Fibroblast of upper back skin (primary cell): ENCODE measurements around the gene ZNF554.

Experiments
- DNase-seq: peaks from one replicate; pipeline ENCODE4 v3.0.0-alpha.2; 2013

ZNF554 gene

DNA sequence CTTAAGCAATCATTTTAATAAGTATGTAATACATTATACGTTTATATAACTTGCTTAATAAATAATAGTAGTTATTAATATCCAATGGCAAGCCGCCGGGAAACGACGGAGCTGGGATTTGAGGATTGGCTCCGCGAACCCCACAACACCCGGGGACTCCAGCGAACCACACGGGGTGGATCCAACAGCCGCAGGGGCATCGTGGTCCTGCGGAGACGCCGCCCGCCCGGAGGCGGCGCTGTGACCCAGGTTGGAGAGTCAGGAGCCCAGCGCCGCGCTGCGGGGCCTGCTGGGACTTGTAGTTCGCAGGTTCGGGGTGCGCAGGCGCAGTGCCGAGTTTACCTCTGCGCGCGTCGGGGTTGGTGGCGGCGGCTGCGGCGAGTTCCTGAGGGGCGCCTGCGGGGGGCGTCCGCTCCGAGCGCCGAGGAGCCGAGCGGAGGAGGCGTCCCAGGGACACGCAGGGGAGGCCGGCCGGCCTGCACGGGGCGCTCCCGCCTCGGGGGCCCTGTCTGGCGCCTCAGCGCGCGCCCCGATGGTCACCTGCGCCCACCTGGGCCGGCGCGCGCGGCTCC lies at the start of gene ZNF554:
ZNF554 (plus strand) TSS at position 329 of the 572 bp plus-strand sequence; CDS start at position 533, 204 bp downstream.
- peak; percentile 95 for DNase-seq

- peak; percentile 23 for DNase-seq
Measured at GRCh38 chr19:2770055-2771013, 49.3 kb upstream of the ZNF554 start.

DNA sequence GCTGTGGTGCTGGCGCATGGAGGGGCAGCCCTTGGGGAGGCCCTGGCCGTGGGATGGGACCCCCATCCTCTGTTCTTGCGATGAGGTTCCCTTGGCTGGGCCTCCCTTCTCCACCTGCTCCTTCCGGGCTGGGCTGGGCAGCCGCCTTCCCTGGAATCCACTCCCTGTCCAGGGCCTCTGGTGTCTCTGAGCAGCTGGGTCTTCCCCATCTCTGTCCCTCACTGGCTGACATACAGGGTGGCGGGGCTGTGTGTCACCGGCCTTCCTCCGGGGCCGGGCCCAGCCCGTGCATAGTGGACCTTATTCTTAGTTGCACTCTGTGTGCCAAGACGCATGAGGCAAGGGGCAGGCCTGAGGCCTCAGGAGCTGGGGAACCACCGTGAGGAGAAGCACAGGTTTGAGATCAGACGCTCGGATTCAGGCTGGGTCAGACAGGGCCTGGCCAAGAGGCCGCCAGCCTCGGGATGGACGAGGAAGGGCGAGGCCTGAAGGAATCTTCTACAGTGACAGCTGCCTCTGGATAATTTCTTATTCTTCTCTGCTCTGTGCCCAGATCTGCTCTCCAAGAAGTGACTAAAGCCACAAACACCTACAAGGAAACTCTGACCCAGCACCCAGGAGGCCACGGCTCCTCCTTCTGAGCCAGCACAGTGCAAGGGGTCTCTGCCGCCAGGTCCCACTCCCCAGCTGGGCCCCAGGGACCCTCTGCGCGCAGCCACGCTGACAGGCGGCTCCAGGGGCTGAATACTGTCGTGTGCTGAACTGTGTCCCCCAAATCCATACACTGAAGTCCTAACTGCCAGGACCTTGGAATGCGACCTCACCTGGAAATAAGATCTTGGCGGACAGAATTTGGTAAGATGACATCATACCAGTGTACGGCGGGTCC lies 47.6 kb upstream of the ZNF554 start:
- no peak for DNase-seq

- no peak for DNase-seq
Measured at GRCh38 chr19:2774083-2774679, 45.5 kb upstream of the ZNF554 start.

- no peak for DNase-seq
Measured at GRCh38 chr19:2774953-2775555, 44.6 kb upstream of the ZNF554 start.

DNA sequence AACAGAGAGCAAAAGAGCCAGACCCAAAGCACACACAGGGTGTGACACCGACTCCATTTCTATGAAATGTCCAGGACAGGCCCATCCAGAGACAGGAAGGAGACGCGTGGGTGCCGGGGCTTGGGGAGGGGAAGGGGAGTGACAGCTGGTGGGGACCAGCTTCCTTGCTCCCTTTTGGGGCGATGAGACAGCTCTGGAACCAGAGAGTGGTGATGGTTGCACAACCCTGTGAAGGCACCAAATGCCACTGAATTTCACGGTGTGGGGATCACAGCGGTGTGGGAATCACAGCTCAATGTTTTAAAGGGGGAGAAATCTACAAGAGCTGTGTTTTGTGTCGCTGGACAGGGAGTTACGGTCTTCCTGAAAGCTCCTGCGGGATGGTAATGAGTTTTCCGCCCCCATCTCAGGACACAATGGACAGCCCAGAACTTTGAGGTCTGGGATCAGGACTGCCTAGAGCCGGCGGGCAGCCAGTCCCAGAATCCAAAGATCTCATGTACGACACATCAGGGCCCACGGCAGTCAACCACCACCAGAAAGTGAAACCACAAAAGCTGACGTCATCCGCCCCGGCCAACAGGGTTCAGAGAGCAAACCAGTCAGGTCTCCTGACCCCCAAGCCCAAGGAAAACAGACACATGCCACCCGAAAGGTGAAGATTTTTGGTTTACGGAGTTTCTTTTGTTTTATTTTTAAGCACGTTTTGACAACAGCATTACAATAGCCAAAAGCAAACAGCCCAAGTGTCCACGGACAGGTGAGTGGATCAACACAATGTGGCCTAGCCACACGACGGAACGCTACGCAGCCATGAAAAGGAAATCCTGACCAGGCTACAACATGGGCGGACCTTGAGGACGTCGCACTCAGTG lies 43.9 kb upstream of the ZNF554 start:
- DNase-seq: no peak

DNA sequence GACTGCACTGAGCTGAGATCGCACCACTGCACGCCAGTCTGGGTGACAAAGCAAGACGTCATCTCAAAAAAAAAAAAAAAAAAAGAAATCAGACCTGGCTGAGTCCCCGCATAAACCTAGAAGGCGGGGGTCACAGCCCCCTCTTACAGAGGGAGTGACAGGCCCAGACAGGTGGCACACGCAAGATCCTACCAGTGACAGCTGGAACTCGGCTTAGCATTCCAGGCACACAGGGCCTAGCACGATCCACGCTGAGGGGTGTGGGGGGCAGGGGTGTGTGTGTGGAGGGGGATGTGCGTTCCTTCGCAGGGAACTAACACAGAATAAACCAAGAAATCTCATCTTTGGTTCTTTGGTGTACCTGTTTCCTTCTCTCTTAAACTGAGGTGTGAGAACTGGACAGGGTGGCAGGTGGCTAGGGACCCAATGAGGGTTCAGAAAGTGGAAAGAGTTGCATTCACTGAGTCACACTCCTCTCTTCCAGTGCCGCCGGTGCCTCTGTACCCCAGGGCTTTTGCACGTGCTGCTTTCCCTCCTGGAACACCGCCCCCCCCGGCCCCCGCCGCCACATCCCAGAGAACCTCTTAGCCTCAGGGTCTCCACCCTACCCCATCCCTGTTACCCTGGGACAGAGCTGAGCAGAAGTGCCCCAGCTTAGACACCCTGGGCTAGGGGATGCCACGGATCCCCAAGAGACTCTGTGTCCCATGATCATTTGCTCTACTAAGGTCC lies 41.5 kb upstream of the ZNF554 start:
- DNase-seq: no peak

GRCh38 chr19:2779121-2779740 lies 40.4 kb upstream of the ZNF554 start:
- no peak for DNase-seq

DNA sequence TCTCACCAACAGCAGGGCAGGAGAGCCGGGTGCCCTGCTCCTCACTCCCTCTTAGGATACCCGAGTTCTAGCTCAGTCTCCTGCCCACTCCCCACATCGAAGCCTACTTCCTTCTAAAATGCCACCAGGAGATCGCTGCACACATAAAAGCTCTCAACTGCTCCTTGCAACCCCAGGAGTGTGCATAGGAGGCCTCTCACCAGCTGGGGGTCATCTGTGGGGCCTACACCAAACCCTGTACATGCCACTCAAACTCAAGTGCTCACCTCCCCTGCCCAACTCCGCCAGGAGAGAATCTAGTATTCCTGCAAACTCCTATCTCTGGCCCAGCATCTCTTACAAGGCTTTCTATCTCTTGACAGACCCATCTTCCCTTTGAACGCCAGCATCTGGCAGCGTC lies 39.4 kb upstream of the ZNF554 start:
- DNase-seq: no peak

DNA sequence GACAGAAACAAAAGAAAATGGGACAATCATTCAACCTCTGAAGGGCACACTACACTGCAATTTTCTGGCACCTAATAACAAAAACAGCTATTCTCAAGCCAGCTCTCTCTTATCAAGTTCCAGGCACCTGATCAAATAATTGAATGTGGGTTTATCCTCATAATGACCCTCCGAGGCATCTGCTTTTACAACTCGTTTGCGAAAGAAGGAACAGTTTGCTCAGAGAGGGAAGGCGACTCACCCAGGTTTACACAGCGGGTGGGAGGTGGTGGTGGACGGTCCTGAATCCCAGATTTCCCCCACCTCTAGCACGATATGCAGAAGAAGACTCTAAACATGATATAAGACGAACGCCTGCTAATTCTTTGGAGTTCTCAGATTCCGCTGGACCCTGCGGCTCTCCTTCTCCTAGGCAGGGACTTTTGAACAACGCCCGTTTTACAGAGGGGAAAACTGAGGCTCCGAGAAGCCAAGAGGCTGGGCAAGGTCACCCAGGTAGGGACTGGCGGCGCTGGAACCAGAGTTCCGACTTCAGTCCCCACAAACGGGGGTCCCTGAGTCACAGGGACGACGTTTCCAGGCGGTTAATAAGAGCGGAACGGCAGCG lies 37.2 kb upstream of the ZNF554 start:
- DNase-seq: no peak

GRCh38 chr19:2782936-2783780 lies 36.5 kb upstream of the ZNF554 start, which contains the start of gene SGTA:
SGTA (minus strand) TSS chr19:2783273; CDS start chr19:2769068, 14,205 bp downstream.
- peak; percentile 99 for DNase-seq

- no peak for DNase-seq
Measured at GRCh38 chr19:2783781-2784145, 35.9 kb upstream of the ZNF554 start.

- DNase-seq: peak; percentile 99
Measured at GRCh38 chr19:2785244-2785997, 34.2 kb upstream of the ZNF554 start, which contains the start of gene THOP1. THOP1 (plus strand) TSS chr19:2785503; CDS start chr19:2785663, 160 bp downstream.

GRCh38 chr19:2787115-2787514 lies 32.6 kb upstream of the ZNF554 start:
- no peak for DNase-seq

DNA sequence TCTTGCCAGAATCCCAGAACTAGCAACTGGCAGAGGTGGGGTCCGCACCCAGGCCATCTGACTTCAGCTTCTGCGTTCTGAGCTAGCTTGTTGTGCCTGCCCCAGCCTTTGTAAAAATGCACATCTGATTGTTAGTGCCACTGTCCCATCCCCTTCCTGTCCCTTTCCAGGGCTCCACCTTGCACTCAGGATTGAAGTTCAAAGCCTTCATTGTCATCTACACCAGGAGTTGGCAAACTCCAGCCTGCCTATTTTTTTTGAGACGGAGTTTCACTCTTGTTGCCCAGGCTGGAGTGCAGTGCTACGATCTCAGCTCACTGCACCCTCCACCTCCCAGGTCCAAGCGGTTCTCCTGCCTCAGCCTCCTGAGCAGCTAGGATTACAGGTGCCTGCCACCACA lies 31.4 kb upstream of the ZNF554 start:
- DNase-seq: no peak

- DNase-seq: no peak
Measured at GRCh38 chr19:2790194-2790556, 29.5 kb upstream of the ZNF554 start.

DNA sequence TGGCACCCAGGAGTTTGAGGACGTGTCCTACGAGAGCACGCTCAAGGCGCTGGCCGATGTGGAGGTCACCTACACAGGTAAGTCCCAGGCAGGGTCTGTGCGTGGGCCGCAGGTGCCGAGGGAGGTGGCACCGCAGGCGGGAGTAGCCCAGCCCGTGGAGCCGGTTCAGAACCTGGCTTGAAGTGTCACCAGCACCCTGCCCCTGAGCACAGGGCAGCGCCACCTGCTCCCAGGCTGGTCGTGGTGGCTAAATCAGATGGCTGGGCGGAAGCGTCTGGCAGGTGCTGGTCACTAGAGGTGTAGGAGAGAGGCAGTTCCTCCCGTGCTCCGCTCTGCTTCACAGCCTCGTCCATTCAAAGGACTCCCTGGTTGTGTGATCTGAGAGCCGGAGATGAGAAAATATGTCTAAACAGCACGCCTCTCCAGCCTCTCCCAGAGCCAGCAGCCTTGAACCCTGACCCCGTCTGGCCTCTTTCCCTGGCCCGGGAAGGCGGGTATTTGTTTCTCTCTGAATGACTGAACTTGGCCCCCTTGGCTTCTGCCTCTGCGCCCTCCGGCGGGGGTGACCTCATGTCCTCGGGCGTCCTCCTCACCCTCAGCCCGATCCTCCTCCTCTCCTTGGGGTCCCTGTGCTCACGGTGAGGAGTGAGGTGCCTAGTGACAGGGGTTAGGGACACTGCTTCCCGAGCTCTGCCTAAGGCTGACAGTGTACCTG lies 29.0 kb upstream of the ZNF554 start:
- DNase-seq: no peak
